GM18520 (cell line): ENCODE measurements around the gene TRPM1.

Experiments
- ATAC-seq: cut with Tn5 transposase; IDR thresholded peaks from one replicate; pipeline ENCODE4 v1.9.1; 2021; ENCODE audit not compliant: unreplicated experiment

Gene TRPM1

DNA sequence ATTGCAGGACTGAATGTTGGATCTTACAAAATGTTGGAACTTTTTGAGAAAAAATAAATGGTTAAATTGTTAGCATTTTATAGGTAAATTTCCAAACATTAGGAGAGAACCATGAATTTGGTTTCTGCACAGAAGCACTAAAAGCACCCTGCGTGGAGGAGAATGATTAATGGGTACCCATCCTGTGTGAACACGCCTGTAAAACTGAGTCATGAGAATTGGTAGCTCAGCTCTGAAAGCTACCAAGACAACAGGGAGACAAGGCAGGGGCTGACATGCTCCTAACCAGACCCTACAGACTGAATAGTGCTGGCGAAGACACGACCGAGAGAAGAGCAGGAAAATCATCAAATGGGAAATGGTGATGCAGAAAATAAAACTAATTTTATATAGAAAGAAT lies 77.7 kb downstream of the TRPM1 start:
- ATAC-seq = no peak

DNA sequence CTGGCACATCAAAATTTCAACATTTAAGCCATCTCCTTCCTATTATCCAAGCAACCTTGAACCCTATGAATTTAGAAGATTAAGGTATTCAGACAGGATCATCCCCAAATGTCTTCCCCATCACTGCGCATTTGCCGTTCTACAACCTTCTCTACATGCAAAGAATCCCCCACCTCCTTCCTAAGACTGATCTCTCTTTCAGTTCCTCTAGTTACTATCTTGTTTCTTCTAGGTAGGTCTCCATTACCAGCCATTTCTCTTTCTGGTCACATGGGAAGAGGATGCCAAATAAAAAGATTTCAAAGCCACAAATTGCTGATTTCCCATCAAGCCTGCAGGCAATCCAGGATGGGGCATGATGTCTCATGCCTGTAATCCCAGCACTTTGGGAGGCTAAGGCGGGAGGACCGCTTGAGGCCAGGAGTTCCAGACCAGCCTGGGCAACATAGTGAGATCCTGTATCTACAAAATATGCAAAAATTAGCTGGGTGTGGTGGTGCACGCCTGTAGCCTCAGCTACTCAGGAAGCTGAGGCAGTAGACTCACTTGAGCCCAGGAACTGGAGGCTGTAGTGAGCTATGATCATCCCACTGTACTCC lies 80.4 kb downstream of the TRPM1 start:
- no peak for ATAC-seq

DNA sequence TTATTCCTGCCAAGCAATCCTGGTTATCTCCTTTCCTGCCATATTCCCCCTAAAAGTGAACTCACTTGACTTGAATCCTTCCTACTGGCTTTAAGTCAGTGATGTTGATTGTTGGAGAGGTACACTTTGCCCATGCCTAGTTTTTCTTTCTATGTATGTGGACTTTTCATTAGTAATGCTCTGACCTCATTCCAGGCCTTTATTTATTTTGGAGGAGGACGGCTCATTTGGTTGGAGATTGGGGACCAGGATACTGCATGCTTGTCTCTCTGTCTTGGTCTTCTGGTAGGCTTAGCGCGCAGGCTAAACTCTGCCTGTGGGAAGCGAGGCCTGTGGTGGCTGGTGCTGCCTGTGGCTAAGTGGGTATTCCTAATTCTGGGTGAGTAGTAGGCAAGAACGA lies 81.0 kb downstream of the TRPM1 start:
- ATAC-seq = no peak

DNA sequence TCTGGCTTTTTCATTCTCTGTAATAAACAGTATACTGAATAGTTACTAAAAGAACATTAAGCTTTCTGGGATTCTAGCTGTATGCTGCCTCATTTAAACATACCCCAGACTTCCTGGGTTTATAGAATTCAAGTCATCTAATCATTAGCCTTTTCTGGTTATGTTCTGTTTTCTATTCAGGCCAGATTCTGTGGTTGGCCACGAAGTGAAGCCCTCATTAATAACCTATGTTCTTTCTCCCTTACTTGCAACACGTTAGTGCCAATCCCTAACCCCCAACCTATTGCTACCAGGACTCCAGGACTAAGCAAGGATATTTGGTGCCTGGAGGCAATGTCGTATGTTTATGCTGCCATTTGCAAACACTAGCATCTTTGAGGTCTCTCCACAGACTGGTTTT lies 81.5 kb downstream of the TRPM1 start:
- no peak for ATAC-seq

DNA sequence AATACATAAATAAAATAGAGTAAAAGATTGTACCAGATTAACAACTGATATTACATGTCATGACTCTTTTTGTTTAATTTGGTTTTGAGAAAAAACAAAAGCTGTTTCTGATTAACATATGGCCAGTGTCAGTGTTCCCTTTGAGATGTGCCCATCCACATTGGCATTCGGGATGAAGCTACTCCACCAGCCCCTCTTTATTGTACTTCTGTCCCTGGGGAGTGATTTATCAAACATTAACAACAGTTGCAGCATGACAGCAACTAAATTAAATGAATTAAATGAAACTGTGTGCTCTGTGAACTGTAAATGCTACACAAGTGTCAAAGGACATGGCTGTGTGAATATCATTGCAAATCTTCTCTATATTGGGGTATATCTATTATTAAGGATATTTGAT lies 84.2 kb downstream of the TRPM1 start:
- ATAC-seq = no peak

DNA sequence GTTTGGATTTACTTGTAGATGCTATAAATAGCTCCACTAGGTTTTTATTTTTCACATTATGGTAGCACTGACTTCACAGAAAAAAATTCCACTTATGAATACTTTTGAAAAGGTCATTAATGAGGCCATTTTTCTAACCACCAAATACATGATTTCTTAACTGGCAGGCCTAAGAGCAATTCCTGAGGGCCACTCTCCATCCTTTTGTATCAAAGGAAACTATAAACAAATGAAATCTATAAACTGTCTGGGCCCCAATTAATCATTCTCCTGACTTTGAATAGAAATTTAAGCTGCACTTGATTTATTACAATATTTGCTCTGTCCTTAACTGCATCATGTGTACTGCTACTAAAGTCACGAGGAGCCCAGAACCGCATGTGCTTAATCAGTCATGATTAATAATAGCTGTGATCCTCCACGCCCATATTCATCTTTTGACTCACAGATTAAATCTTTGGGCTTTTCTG lies 85.0 kb downstream of the TRPM1 start:
- ATAC-seq = no peak

DNA sequence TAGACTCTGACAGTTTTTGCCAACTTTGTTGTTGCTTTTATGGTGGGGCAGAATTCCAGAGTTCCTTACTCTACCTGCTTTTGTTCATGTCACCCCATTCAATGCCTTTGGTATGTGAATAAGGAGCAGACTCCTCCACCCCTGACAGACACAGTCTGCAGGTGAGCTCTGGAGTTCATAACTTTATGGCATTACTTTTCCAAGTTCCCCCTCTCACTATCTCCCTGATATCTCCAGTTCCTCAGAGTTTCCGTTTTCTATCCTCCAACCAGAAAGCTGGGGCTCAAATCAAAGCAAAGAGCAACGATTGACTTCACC lies 87.0 kb downstream of the TRPM1 start:
- no peak for ATAC-seq

DNA sequence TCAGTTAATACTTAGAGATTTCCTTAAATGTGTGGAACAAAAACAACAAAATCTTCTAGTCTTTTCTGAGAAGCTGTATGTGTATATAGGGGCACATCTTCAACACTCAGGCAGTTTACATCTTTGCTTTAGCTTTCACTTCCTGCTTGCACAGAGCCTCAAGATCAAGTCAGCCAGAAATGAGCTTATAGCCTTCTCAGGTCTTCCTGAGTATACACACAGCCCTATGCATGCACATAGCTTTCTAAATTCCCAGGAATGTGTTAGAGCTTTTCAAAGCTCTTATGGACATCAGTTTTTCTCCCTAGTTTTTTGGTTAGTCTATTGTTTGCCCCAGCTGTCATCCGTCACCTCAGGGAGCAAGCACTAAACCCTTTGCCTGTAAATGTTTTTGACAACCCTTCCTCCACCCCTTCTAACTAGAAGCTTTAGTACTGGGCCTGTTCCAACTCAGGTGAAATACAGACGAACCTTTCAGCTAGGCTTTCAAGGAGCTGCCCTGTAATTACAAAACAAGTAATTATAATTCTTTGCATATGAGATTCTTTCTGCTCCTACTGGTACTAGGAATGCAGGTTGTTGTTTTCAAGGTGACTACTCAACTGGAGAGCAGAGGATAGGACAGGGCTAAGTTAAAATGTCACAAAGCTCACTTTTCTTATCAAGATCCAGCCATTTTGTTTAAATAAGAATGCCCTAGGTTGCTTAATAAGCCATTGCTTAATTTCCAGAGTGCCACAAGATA lies 87.5 kb downstream of the TRPM1 start:
- peak; percentile 68 for ATAC-seq

DNA sequence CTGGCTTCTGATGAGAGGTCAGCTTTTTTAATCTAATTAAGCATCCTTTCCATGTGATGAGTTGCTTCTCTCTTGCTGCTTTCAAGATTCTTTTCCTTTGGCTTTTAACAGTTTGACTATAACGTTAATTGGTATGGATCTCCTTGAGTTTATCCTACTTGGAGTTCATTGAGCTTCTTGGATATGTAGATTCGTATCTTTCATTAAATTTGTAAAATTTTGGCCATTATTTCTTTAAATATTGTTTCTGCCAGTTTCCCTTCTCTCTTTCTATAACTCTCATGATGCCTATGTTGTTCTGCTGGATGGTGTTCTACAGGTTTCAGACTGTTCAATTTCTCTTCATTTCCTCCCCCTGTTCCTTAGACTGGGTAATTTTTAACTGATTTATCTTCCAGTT lies 89.1 kb downstream of the TRPM1 start:
- no peak for ATAC-seq

DNA sequence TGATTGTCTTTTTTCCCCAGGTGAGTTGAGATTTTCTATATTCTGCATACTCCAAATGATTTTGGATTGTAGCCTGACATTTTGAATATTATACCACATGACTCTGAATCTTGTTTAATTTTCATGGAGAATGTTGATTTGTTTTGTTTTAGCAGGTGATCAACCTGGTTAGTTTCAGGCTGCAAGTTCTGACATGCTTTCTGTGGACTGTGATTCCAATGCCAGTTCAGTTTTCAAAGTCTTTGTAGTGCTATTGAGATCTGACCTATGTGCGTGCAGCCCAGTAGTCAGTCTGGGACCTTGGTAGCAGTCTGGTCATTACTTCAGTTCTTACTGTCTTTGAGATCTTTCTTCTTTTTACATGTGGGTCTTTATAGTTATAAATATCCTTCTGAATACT lies 91.5 kb downstream of the TRPM1 start:
- no peak for ATAC-seq

DNA sequence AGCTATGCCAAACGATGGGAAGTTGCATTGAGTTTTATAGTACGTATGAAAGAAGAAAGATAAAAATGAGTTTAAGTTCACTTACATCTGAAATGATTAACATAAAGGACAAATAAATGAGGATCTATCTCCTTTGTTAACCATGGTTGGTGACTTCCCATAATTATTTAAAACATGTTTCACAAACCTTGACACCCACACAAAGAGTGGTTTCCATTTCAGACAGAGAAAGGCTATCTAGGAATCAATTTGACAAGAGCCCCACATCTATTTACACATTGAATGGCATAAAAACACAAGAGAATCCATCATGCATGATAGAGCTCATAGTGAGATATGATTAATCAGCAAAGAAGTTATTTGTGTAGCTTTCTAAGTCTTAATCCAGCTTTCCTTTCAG lies 95.9 kb downstream of the TRPM1 start:
- no peak for ATAC-seq

DNA sequence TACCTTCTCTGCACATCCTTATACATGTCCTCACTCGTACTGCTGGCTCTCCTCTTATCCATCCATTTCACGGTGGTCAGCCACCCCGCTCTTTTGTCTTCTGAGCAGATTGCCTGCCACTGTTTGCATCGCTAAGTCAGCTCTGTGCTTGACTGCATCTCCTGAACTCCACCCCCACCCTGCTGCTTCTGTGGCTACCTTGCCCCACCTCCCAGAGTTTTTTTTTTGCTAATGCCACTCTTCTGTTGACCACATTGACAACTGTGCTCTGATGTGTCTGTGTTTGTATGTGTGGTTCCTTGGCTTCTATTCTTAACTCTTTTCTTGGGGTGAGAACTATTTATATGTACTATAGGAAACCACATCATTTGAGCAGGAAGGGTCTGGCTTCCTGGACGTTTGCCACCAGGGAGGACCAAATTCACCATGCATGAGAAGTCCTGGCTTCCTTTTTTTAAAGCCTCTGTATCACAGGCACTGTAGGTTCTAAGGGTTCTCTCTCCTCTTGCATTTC lies 97.2 kb downstream of the TRPM1 start:
- peak; percentile 66 for ATAC-seq

DNA sequence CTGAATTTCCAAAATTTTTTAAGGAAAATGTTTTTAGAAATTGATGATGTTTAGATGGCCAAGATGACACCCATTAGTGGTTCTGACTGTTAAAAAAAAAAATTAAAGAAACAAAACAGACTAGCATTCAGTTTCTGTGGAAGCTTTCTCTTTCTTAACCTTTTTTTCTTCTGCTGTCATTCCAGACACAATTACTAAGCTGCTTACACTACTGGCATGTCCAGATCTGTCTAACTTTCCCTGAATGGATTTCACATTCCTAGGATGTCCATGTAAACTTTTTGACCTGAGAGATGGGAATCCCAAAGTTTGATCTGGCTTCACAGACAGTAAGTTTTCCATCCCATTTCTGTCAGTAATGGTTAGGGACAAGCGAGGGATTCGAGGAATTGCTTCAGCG lies 99.8 kb downstream of the TRPM1 start:
- ATAC-seq = no peak

DNA sequence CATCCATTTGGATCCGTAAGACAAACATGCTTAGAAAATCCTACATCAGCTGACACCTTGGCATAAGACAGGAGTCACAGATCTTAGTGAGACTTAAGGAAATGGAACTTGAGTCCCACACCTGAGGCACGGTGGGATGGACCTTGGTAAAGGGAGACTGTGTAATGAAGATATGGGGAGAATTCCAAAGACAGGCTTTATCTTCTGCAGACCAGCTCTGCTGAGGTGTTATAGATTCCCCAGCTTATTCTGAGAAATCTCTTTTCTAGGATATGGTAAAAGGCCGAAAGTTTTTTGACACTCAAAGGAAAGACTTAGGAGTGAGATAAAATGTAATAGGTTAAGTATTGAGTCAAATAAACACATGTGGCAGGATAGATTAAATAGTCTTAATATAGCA lies 101.8 kb downstream of the TRPM1 start:
- ATAC-seq = no peak

DNA sequence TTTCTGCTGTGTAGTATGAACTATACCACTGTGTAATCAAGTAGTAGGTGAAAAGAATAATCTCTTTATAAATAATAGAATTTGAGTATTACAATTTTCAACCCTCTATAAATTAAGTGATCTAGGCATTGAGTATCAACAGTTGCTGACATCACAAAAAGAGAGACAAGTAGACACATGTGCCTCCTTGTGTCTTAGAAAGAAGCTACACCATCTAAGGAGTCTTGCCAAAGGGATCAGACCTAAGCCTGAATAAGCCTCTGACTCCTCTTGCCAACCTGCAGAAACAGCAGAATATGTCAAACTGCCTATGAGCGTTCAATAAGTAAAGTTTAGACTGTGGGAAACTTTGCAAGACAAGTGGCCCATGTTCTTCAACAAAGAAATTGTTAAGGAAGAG lies 104.3 kb downstream of the TRPM1 start:
- no peak for ATAC-seq

DNA sequence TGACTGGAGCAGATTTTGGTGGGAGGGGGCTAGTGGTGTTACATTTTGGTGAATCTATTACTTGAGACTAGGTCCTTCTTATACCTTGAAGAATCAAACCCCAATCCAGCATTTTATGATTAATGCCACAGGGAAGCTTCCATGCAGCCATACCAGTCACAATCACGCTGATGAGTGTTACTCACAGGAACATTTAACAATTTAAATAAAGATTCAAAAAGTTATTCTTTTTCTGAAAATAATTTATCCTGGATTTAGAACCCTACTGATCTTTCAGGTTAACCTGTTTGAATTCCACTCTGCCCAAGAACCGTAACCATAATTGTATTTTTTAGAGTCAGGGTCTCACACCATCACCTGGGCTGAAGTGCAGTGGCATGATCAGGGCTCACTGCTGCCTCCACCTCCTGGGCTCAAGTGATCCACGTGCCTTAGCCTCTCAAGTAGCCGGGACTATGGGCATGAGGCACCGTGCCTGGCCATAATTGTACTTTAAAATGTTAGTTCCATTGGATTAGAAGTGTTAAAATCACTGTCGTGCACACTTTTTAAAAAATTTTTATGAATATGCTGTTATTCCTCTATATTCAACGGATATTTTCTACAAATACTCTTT lies 109.2 kb downstream of the TRPM1 start:
- no peak for ATAC-seq

DNA sequence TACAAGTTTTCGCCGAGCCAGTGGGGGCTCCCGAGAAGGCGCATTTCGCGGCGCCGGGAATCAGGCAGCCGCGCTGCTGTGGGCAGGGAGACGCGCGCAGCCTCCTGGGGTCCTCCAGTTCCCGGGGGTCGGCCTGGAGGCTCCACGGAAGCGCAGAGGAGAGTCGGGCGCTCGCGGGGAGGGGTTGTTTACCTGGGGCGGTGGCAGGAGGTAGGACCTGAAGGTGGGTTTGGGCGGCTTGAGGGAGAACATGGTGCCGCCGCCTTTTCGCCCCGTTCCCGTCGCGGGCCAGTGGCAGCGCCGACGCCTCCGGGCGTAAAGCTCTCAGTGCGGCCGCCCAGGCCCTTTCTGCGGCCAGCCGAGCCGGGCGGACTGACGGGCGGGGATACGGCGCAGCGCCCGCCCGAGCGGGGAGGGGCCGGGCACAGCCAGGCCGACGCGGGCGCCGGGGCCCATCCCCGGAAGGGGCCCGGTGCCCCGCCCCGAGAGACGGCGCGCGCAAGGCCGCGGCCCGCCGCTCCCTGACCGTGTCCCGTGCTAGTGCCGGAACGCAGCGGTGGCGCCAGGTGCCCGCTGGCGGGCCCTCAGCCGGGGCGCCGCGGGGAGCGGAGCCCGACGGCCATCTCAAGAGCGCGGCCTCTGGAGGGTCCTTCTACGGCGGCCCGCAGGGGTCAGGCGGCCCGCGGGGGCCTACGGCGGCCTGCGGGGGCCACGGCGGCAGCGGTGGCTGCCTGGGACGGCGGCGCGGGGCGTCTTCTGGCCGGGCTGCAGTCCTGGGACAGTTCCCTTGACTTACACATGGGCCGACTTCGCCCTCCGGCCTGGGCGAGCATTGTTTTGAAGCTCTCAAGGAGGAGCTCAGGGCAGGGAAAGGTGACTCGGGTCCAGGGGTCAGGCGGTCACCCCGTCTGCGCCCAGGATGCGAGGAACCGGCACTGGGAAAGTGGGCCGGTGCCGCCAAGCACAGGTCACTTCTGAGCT lies 110.0 kb downstream of the TRPM1 start, which contains the start of gene MTMR10:
Gene MTMR10, minus strand, starts transcription at position 374 of the 981 bp plus-strand sequence. Its CDS starts 122 bp downstream, at position 252.
- peak; percentile 91 for ATAC-seq

DNA sequence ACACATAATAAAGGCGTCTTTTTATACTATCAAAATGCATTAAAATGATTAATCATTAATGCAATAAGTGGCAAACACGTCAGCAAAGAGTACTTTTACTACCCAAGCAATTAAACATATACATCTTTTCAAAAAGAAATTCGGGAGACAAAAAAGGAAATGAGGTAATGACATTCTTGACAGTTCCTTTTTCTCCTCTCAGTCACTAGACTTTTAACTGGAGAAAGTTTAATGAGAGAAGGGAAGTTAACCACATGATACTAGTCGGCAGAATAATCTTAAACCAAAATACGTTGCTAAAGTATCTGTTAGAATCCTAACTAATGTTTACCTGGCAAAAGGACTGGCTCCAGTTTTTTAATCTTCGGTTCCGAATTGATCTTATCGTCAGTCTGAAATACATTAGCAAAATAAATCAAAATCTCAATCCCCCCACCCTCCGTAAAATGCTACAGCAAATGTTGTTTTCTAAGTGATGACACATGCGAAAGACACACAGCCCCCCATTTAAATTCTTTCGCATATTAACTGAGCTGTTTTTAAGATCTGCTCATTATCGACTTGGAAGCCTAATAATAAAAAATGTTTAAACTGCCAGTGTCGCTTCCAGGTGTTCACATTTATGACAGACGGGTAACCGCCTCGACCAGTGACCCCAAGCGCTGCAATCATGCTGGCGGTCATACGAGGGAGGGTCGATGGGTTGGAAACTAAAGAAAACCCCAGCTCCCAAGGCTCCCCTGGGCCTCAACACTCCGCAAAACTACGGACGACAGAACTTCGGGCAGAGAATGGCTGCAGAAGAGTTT lies 110.9 kb downstream of the TRPM1 start:
- ATAC-seq = no peak

DNA sequence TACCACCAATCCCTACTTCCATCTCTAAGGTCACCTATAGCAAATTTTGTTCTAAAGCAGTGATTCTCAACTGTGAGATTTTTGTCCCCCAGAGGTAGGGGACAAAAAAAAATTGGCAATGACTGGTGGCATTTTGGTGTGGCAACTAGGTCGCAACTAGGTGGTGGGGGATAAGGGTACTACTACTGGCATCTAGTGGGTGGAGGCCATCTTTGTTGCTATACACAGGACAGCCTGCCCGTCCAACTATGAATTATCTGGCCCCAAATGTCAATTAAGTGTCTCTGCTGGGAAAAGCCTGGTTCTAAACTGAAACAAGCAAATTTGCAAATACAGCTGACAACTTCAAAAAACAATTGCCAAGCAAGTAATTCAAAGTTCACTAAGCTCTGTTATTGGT lies 111.5 kb downstream of the TRPM1 start:
- ATAC-seq = no peak

DNA sequence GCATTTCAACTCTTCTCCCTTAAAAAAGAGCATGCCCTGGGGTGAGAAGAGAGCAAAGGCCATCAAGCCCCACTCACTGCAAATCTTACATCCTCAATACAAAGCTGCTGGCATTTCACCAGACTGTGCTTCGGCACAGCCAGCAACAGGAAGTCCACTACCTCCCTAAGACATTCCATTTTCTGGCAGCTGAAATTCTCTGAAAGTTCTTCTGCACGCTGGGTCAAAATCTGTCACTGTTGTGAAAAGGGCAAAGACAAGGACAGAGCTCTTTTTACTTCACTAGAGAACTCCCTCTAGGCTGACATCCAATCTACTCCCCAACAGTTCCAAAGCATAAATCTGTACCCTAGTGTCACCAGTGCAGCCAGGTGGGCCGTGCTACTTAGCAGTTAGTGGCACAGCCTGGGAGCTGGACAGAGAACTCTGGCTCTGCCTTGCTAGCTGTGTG lies 116.4 kb downstream of the TRPM1 start:
- no peak for ATAC-seq
